Vagina (tissue), 2 donors: ENCODE measurements around the gene TMEM273. TPM values are rescaled to one million over a fixed set of nuclear protein-coding genes. Genes with fewer than 3 reads are reported as not detected.
A peak's percentile ranks its signal among the peaks of the same experiment; 100 is the strongest.

Source experiments
- DNase-seq, 2 donors: peaks; one replicate each; pipeline ENCODE4 v3.0.0-alpha.2; 2017; ENCODE audit errors: extremely low spot score in 2 of 2
- H3K27ac ChIP-seq: fragments of 200-600 bp; sonication (generic); one replicate; pipeline ENCODE4 v1.5.1; 2019
- H3K27me3 ChIP-seq: fragments of 200-600 bp; sonication (generic); one replicate; pipeline ENCODE4 v1.5.1; 2019
- H3K36me3 ChIP-seq, 2 donors: fragments of 200-600 bp; sonication (generic); one replicate each; pipeline ENCODE4 v1.5.1; 2017 to 2019
- H3K4me1 ChIP-seq: fragments of 200-600 bp; sonication (generic); one replicate; pipeline ENCODE4 v1.5.1; 2019
- H3K4me3 ChIP-seq, 2 donors: fragments of 200-600 bp; sonication (generic); 1 replicate in 1 of 2; 2 replicates in 1 of 2; pipeline ENCODE4 v1.5.1; 2016 to 2019
- H3K9me3 ChIP-seq: fragments of 200-600 bp; sonication (generic); one replicate; pipeline ENCODE4 v1.5.1; 2019
- POLR2A ChIP-seq, 2 donors: fragments of 450-650 bp; IDR thresholded peaks; one replicate each; pipeline ENCODE4 v1.6.1; 2017; ENCODE audit warnings: antibody characterized with exemption in 2 of 2, mild to moderate bottlenecking in 2 of 2, moderate library complexity in 2 of 2
- POLR2AphosphoS5 ChIP-seq, 2 donors: sonication (generic); formaldehyde crosslinking; IDR thresholded peaks; one replicate each; pipeline ENCODE4 v1.9.0; 2017; ENCODE audit warnings: antibody characterized with exemption in 2 of 2, mild to moderate bottlenecking in 2 of 2, low read depth in 1 of 2; ENCODE audit not compliant: insufficient read depth in 1 of 2
- intact Hi-C: fragments of 100-400 bp; cut with DNase I; formaldehyde crosslinking; loops from one replicate; pipeline ENCODE4 v1.15.1; 2023
- total RNA-seq: library from RNA; depleted of rRNA; stranded (reverse); fragments of >200 nt; gene quantifications from one replicate; pipeline ENCODE4 v1.2.3, GENCODE V29; 2016
- TF ChIP-seq, protein P1 (sequence below), 3 experiments: fragments of 450-650 bp in 2 of 3; fragments of 200-600 bp in 1 of 3; sonication (generic) in 1 of 3; IDR thresholded peaks; one replicate each; pipeline ENCODE4 v1.5.1; 2017 to 2019; ENCODE audit warnings: antibody characterized with exemption in 3 of 3, mild to moderate bottlenecking in 2 of 3, moderate library complexity in 2 of 3

The TMEM273 gene
- total RNA-seq, 1 donor from 2014 or later: 17.9 TPM

GRCh38 chr10:49143249-49143648 lies 44.9 kb downstream of the TMEM273 start:
- no peak for DNase-seq
- Histone ChIP-seq H3K9me3 (no peaks in the 10 kb centered on the region), H3K4me3 (no peak overlapping the region), H3K27ac (no peak overlapping the region), H3K36me3 (no peaks in the 10 kb centered on the region), H3K27me3 (no peaks in the 10 kb centered on the region), H3K4me1 (peaks cover 36% of the 10 kb centered on the region)
- TF ChIP-seq, protein P1, sequence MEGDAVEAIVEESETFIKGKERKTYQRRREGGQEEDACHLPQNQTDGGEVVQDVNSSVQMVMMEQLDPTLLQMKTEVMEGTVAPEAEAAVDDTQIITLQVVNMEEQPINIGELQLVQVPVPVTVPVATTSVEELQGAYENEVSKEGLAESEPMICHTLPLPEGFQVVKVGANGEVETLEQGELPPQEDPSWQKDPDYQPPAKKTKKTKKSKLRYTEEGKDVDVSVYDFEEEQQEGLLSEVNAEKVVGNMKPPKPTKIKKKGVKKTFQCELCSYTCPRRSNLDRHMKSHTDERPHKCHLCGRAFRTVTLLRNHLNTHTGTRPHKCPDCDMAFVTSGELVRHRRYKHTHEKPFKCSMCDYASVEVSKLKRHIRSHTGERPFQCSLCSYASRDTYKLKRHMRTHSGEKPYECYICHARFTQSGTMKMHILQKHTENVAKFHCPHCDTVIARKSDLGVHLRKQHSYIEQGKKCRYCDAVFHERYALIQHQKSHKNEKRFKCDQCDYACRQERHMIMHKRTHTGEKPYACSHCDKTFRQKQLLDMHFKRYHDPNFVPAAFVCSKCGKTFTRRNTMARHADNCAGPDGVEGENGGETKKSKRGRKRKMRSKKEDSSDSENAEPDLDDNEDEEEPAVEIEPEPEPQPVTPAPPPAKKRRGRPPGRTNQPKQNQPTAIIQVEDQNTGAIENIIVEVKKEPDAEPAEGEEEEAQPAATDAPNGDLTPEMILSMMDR (IDR thresholded peaks at IDR 0.05): no peak
- TF ChIP-seq POLR2A (IDR thresholded peaks at IDR 0.05) (no peak), POLR2AphosphoS5 (IDR thresholded peaks at IDR 0.05; ENCODE audit: insufficient read depth in 1 of 2, low read depth in 1 of 2) (no peak)
- intact Hi-C loops: no loop called here

- TF ChIP-seq POLR2AphosphoS5 (IDR thresholded peaks at IDR 0.05; ENCODE audit: insufficient read depth in 1 of 2, low read depth in 1 of 2) (no peak), POLR2A (IDR thresholded peaks at IDR 0.05) (no peak)
- TF ChIP-seq, protein P1 (IDR thresholded peaks at IDR 0.05): no peak
- intact Hi-C loops: no loop called here
- peaks cover 36% of the 10 kb centered on the region for H3K4me1 ChIP-seq
- no peaks in the 10 kb centered on the region for H3K36me3 ChIP-seq
- H3K9me3 ChIP-seq: no peaks in the 10 kb centered on the region
- no peaks in the 10 kb centered on the region for H3K27me3 ChIP-seq
- no peak overlapping the region for H3K4me3 ChIP-seq
- H3K27ac ChIP-seq: no peak overlapping the region
- peak in 1 of 2 donors; percentile 9 for DNase-seq
Measured at GRCh38 chr10:49141541-49142332, 46.5 kb downstream of the TMEM273 start.

GRCh38 chr10:49140304-49141177 lies 47.6 kb downstream of the TMEM273 start:
- no peaks in the 10 kb centered on the region for H3K36me3 ChIP-seq
- no peaks in the 10 kb centered on the region for H3K27me3 ChIP-seq
- no peak overlapping the region for H3K4me3 ChIP-seq
- H3K27ac ChIP-seq: peak overlapping the region; percentile 81
- H3K4me1 ChIP-seq: peaks cover 40% of the 10 kb centered on the region
- DNase-seq: no peak
- no peaks in the 10 kb centered on the region for H3K9me3 ChIP-seq
- TF ChIP-seq POLR2AphosphoS5 (IDR thresholded peaks at IDR 0.05; ENCODE audit: insufficient read depth in 1 of 2, low read depth in 1 of 2) (no peak), POLR2A (IDR thresholded peaks at IDR 0.05) (no peak)
- TF ChIP-seq, protein P1 (IDR thresholded peaks at IDR 0.05): no peak
- intact Hi-C loops: no loop called here

GRCh38 chr10:49139846-49140195 lies 48.4 kb downstream of the TMEM273 start:
- intact Hi-C loops: no loop called here
- peak overlapping the region; percentile 81 for H3K27ac ChIP-seq
- DNase-seq: peak in 1 of 2 donors; percentile 74
- no peak overlapping the region for H3K4me3 ChIP-seq
- no peaks in the 10 kb centered on the region for H3K36me3 ChIP-seq
- peaks cover 47% of the 10 kb centered on the region for H3K4me1 ChIP-seq
- no peaks in the 10 kb centered on the region for H3K27me3 ChIP-seq
- no peaks in the 10 kb centered on the region for H3K9me3 ChIP-seq
- no peak for TF ChIP-seq POLR2AphosphoS5 (IDR thresholded peaks at IDR 0.05; ENCODE audit: insufficient read depth in 1 of 2, low read depth in 1 of 2)

GRCh38 chr10:49139028-49139845 lies 49.0 kb downstream of the TMEM273 start:
- Histone ChIP-seq H3K36me3 (no peaks in the 10 kb centered on the region), H3K27me3 (no peaks in the 10 kb centered on the region), H3K27ac (peak overlapping the region; percentile 81), H3K9me3 (no peaks in the 10 kb centered on the region), H3K4me3 (no peak overlapping the region), H3K4me1 (peaks cover 47% of the 10 kb centered on the region)
- TF ChIP-seq POLR2AphosphoS5 (IDR thresholded peaks at IDR 0.05; ENCODE audit: insufficient read depth in 1 of 2, low read depth in 1 of 2): no peak
- no peak for TF ChIP-seq POLR2A (IDR thresholded peaks at IDR 0.05)
- TF ChIP-seq, protein P1 (IDR thresholded peaks at IDR 0.05): no peak
- intact Hi-C loops: no loop called here
- DNase-seq: peak in 1 of 2 donors; percentile 37
